Measurements from ENCODE around the gene DCANP1. TPM values are rescaled to one million over a fixed set of nuclear protein-coding genes. Genes with fewer than 3 reads are reported as not detected.

The DCANP1 gene
- total and polyA plus RNA-seq, 2 donors from 2014 or later, result not detected

GRCh38 chr5:135436951-135437418 lies 10.2 kb downstream of the DCANP1 start:
- Histone ChIP-seq H3K27ac (ENCODE audit: low read depth in 2 of 2, low read length in 2 of 2) (no peak overlapping the region), H3K9me3 (ENCODE audit: control insufficient read depth in 2 of 3, insufficient read depth in 1 of 3, low read length in 3 of 3) (no peaks in the 10 kb centered on the region), H3K4me3 (ENCODE audit: low read length in 3 of 3) (no peak overlapping the region), H3K27me3 (ENCODE audit: control insufficient read depth, insufficient read depth, low read length) (no peaks in the 10 kb centered on the region), H3K36me3 (ENCODE audit: control insufficient read depth in 2 of 3, insufficient read depth in 3 of 3, low read length in 3 of 3) (no peaks in the 10 kb centered on the region), H3K4me1 (ENCODE audit: control insufficient read depth in 2 of 3, insufficient read depth in 2 of 3, low read depth in 1 of 3, low read length in 3 of 3) (no peaks in the 10 kb centered on the region), H3K9ac (ENCODE audit: low read length in 3 of 3) (no peak overlapping the region)
- DNase-seq (no peak), FAIRE-seq (no peak)
- intact Hi-C loops (cut with DNase I), result no loop called here
- no peak for TF ChIP-seq CTCF (IDR thresholded peaks at IDR 0.05; ENCODE audit: borderline replicate concordance, extremely low read depth, insufficient read depth)

GRCh38 chr5:135435467-135436330 lies 11.4 kb downstream of the DCANP1 start:
- Histone ChIP-seq H3K9ac (ENCODE audit: low read length in 3 of 3) (no peak overlapping the region), H3K36me3 (ENCODE audit: control insufficient read depth in 2 of 3, insufficient read depth in 3 of 3, low read length in 3 of 3) (no peaks in the 10 kb centered on the region), H3K27ac (ENCODE audit: low read depth in 2 of 2, low read length in 2 of 2) (no peak overlapping the region), H3K27me3 (ENCODE audit: control insufficient read depth, insufficient read depth, low read length) (no peaks in the 10 kb centered on the region), H3K4me1 (ENCODE audit: control insufficient read depth in 2 of 3, insufficient read depth in 2 of 3, low read depth in 1 of 3, low read length in 3 of 3) (no peaks in the 10 kb centered on the region), H3K9me3 (ENCODE audit: control insufficient read depth in 2 of 3, insufficient read depth in 1 of 3, low read length in 3 of 3) (no peaks in the 10 kb centered on the region), H3K4me3 (ENCODE audit: low read length in 3 of 3) (no peak overlapping the region)
- no peak for TF ChIP-seq CTCF (IDR thresholded peaks at IDR 0.05; ENCODE audit: borderline replicate concordance, extremely low read depth, insufficient read depth)
- intact Hi-C loops (cut with DNase I), result no loop called here
- FAIRE-seq (no peak), DNase-seq (no peak)

GRCh38 chr5:135434591-135435466 lies 12.3 kb downstream of the DCANP1 start:
- Histone ChIP-seq H3K27ac (ENCODE audit: low read depth in 2 of 2, low read length in 2 of 2) (no peak overlapping the region), H3K27me3 (ENCODE audit: control insufficient read depth, insufficient read depth, low read length) (no peaks in the 10 kb centered on the region), H3K9ac (ENCODE audit: low read length in 3 of 3) (no peak overlapping the region), H3K36me3 (ENCODE audit: control insufficient read depth in 2 of 3, insufficient read depth in 3 of 3, low read length in 3 of 3) (no peaks in the 10 kb centered on the region), H3K4me3 (ENCODE audit: low read length in 3 of 3) (no peak overlapping the region), H3K4me1 (ENCODE audit: control insufficient read depth in 2 of 3, insufficient read depth in 2 of 3, low read depth in 1 of 3, low read length in 3 of 3) (no peaks in the 10 kb centered on the region), H3K9me3 (ENCODE audit: control insufficient read depth in 2 of 3, insufficient read depth in 1 of 3, low read length in 3 of 3) (no peaks in the 10 kb centered on the region)
- no peak for TF ChIP-seq CTCF (IDR thresholded peaks at IDR 0.05; ENCODE audit: borderline replicate concordance, extremely low read depth, insufficient read depth)
- FAIRE-seq (no peak), DNase-seq (no peak)
- intact Hi-C loops (cut with DNase I), result no loop called here
